ENCODE results near the gene ZG16B. TPM values are rescaled to one million over a fixed set of nuclear protein-coding genes. Genes with fewer than 3 reads are reported as not detected.

The ZG16B gene
- total and polyA plus RNA-seq, 2 of the 8 experiments (the other 6 are each of a cell fraction or from before 2014, with no cell fraction given) = 0.11 TPM; not detected in 1

DNA sequence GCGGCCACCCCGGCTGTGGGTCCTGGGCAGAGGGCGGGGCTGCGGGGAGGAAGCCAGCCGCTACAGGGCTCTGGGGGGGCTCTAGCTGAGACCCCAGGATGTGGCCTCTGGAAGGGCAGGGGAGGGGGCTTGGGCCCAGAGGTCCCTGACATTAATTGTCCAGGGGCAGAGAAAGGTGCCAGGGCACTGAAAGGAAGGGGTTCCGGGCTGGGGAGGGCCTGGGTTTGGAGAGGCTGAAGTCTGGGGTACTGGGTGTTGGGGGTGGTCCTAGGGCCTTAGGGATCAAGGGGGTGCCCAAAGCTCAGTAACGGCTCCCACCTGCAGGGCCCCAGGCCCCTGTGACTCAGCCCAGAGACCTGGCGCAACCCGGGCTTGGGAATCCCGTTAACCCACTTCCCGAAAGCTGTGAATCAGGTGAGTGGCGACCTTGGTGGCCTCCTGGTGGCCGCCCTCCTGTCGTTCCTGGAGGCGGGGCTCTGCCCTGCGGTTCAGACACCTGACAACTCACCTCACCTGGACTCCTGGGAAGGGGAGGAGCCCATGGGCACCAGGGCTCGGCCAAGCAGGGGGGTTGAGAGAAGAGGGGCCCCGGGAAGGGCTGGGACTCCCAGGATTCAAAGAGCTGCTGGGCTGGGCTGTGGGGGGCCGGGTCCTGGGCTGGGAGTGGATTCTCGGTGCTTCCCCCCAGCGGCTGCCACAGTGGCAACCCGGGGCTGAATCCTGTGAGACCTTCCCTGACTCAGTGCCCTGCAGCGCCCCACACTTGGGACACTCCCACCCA lies 28.3 kb downstream of the ZG16B start:
- peak overlapping the region; percentile 69; the same call in 1 of the 2 replicates for H2BK5ac ChIP-seq (ENCODE audit: low read depth, low read length)
- POLR2A ChIA-PET (ENCODE audit: partially characterized antibody) = interaction anchor here (0.9 to 1.3 kb wide), 3 partner anchors 10 to 32 kb away, joined by 3 to 4 read pairs (median 3); partner anchors contain the start of gene FLYWCH2
- peaks cover 8 to 13% of the 10 kb centered on the region in 2 experiments for H3K9me3 ChIP-seq (ENCODE audit: insufficient read depth in 2 of 2, low read depth in 1 of 2, low read length in 1 of 2)
- WGBS, 2 experiments (ENCODE audit: extremely low coverage in 1 of 2, insufficient coverage in 1 of 2, insufficient read length in 1 of 2, insufficient replicate concordance in 2 of 2, low coverage in 1 of 2, low lambda C conversion rate in 2 of 2, missing lambda C conversion rate in 1 of 2) = 24% methylated on average over 12 of the region's 23 CpGs; no CpG with 5 or more reads in 1 of the 2 experiments
- peaks cover 3 to 12% (median 6%) of the 10 kb centered on the region in 4 experiments; a peak in 5 of 7 replicates for H3K4me1 ChIP-seq (replicated peaks in 1 of 4; ENCODE audit: control insufficient read depth in 3 of 4, insufficient read depth in 4 of 4, low read length in 3 of 4)
- peak overlapping the region; percentile 96 for H3K18ac ChIP-seq (ENCODE audit: extremely low read depth, low read length)
- H4K91ac ChIP-seq (replicated peaks; ENCODE audit: insufficient read length, low read length) = no peak overlapping the region
- H2BK20ac ChIP-seq (ENCODE audit: low read length) = no peak overlapping the region
- peaks cover 11% of the 10 kb centered on the region; the same call in 1 of the 2 replicates for H3K23me2 ChIP-seq (ENCODE audit: low read depth, low read length)
- H2BK12ac ChIP-seq (ENCODE audit: low read depth, low read length) = no peak overlapping the region
- H3K79me1 ChIP-seq (ENCODE audit: low read depth, low read length) = no peaks in the 10 kb centered on the region
- H2AFZ ChIP-seq (ENCODE audit: low read length) = no peak overlapping the region
- H4K5ac ChIP-seq (ENCODE audit: insufficient read length, low read depth, low read length) = no peak overlapping the region
- H3K4me2 ChIP-seq (ENCODE audit: insufficient read depth in 1 of 2, low read depth in 2 of 2, low read length in 2 of 2) = peak overlapping the region; percentile 75 to 82
- CTCF ChIA-PET (ENCODE audit: partially characterized antibody) = interaction anchor here (0.7 to 4.1 kb wide), 6 partner anchors 10 to 66 kb away, joined by 3 to 26 read pairs (median 4); no protein-coding TSS in a partner anchor
- H3K14ac ChIP-seq (ENCODE audit: insufficient read length) = no peak overlapping the region
- no peak for FAIRE-seq
- no peak overlapping the region for H3K27ac ChIP-seq (ENCODE audit: low read depth, low read length)
- H3K79me2 ChIP-seq (ENCODE audit: control insufficient read depth in 1 of 2, insufficient read depth in 2 of 2, low read length in 2 of 2) = no peaks in the 10 kb centered on the region
- peaks cover 2 to 19% (median 8%) of the 10 kb centered on the region in 4 experiments; a peak in 4 of 7 replicates for H3K27me3 ChIP-seq (replicated peaks in 1 of 4; ENCODE audit: control insufficient read depth in 3 of 4, extremely low read depth in 1 of 4, insufficient read depth in 3 of 4, low read length in 3 of 4)
- H3K36me3 ChIP-seq (ENCODE audit: control insufficient read depth in 2 of 4, insufficient read depth in 4 of 4, low read length in 3 of 4) = no peaks in the 10 kb centered on the region
- DNase-seq (ENCODE audit: low read depth in 1 of 2, low spot score in 2 of 2) = peak in 1 of 2 experiments; percentile 63
- H3K4me3 ChIP-seq (ENCODE audit: extremely low read depth in 1 of 4, insufficient read depth in 2 of 4, low read depth in 3 of 4, low read length in 4 of 4) = peak overlapping the region; percentile 27 to 55 (median 42)
- no peak overlapping the region for H2AK5ac ChIP-seq (ENCODE audit: low read depth, low read length)
- H3K4ac ChIP-seq (replicated peaks; ENCODE audit: insufficient read length, low read depth, low read length) = no peak overlapping the region
- H2BK120ac ChIP-seq (replicated peaks; ENCODE audit: low read depth, low read length) = no peak overlapping the region
- H3K56ac ChIP-seq (replicated peaks; ENCODE audit: insufficient read length, low read depth, low read length) = no peak overlapping the region
- H3K9ac ChIP-seq (replicated peaks in 1 of 4; ENCODE audit: extremely low read depth in 1 of 4, low read depth in 3 of 4, low read length in 3 of 4) = no peak overlapping the region; a peak in 1 of 7 replicates
- H3K23ac ChIP-seq (ENCODE audit: insufficient read length) = no peak overlapping the region
- H4K8ac ChIP-seq (ENCODE audit: extremely low read depth, insufficient read depth, low read length) = peak overlapping the region; percentile 45; the same call in 1 of the 2 replicates
- peaks cover 0 to 2% of the 10 kb centered on the region in 2 experiments for H4K20me1 ChIP-seq (replicated peaks in 1 of 2; ENCODE audit: control insufficient read depth in 1 of 2, insufficient read depth in 2 of 2, low read length in 2 of 2)
- no peak overlapping the region for H2BK15ac ChIP-seq (ENCODE audit: low read length)
- TF ChIP-seq KDM4A (IDR thresholded peaks at IDR 0.05; ENCODE audit: low read depth, low read length, severe bottlenecking) (peak; percentile 30), SP4 (IDR thresholded peaks at IDR 0.05; ENCODE audit: low read length) (no peak)
- TF ChIP-seq, protein P1, sequence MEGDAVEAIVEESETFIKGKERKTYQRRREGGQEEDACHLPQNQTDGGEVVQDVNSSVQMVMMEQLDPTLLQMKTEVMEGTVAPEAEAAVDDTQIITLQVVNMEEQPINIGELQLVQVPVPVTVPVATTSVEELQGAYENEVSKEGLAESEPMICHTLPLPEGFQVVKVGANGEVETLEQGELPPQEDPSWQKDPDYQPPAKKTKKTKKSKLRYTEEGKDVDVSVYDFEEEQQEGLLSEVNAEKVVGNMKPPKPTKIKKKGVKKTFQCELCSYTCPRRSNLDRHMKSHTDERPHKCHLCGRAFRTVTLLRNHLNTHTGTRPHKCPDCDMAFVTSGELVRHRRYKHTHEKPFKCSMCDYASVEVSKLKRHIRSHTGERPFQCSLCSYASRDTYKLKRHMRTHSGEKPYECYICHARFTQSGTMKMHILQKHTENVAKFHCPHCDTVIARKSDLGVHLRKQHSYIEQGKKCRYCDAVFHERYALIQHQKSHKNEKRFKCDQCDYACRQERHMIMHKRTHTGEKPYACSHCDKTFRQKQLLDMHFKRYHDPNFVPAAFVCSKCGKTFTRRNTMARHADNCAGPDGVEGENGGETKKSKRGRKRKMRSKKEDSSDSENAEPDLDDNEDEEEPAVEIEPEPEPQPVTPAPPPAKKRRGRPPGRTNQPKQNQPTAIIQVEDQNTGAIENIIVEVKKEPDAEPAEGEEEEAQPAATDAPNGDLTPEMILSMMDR (IDR thresholded peaks at IDR 0.05; ENCODE audit: control extremely low read depth in 1 of 3, insufficient read depth in 1 of 3, low read depth in 1 of 3, low read length in 3 of 3) = peak in 2 of 3 experiments; percentile 4 to 8; a peak in 2 of 4 replicates

All from H1 (cell line).